ENCODE measurements around the gene GARIN3.

- TF ChIP-seq TOX (CRISPR knock-in tag; IDR thresholded peaks at IDR 0.05; ENCODE audit: borderline replicate concordance) (no peak), ESRRG (CRISPR knock-in tag; IDR thresholded peaks at IDR 0.05) (no peak), RARB (CRISPR knock-in tag; IDR thresholded peaks at IDR 0.05) (no peak)
These were observed 50.6 kb downstream of the GARIN3 start for GRCh38 chr5:157115502-157115901.
